GM19438 (cell line): Measurements from ENCODE around the gene QSOX1.

Source experiments
- ATAC-seq: cut with Tn5 transposase; IDR thresholded peaks from one replicate; pipeline ENCODE4 v1.9.1; 2021; ENCODE audit warnings: low read depth; ENCODE audit not compliant: unreplicated experiment

The QSOX1 gene

GRCh38 chr1:180230791-180231505, 76.3 kb downstream of the QSOX1 start:
- ATAC-seq: no peak

DNA sequence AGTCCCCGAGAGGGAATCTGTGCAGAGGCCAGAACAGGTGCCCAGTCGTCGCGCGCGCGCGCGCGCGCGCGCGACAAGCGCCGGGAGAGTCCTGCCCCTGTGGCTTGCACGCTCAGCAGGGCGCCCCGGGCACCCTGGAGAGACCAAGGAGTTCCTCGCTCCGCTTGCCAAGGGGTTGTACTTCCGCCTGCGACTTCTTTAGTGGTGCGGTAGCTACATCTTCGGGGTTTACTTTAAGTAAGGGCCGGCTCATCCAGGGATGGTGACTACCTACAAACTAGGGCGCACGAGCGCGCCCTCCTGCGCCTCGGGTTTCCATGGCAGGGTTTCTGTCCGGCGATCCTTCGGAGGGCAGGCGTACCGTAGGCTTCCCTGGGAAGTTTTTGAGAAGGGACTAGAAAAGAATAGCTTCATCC, 76.8 kb downstream of the QSOX1 start:
- ATAC-seq: no peak

- no peak for ATAC-seq
Observed at GRCh38 chr1:180231936-180232335, 77.3 kb downstream of the QSOX1 start.

GRCh38 chr1:180232521-180233043, 77.9 kb downstream of the QSOX1 start:
- ATAC-seq: no peak

GRCh38 chr1:180233191-180234011, 78.7 kb downstream of the QSOX1 start:
- no peak for ATAC-seq

- ATAC-seq: no peak
Observed at GRCh38 chr1:180234369-180235076, 79.9 kb downstream of the QSOX1 start.

GRCh38 chr1:180235077-180235501, 80.4 kb downstream of the QSOX1 start:
- no peak for ATAC-seq

GRCh38 chr1:180235502-180236239, 81.0 kb downstream of the QSOX1 start:
- no peak for ATAC-seq

DNA sequence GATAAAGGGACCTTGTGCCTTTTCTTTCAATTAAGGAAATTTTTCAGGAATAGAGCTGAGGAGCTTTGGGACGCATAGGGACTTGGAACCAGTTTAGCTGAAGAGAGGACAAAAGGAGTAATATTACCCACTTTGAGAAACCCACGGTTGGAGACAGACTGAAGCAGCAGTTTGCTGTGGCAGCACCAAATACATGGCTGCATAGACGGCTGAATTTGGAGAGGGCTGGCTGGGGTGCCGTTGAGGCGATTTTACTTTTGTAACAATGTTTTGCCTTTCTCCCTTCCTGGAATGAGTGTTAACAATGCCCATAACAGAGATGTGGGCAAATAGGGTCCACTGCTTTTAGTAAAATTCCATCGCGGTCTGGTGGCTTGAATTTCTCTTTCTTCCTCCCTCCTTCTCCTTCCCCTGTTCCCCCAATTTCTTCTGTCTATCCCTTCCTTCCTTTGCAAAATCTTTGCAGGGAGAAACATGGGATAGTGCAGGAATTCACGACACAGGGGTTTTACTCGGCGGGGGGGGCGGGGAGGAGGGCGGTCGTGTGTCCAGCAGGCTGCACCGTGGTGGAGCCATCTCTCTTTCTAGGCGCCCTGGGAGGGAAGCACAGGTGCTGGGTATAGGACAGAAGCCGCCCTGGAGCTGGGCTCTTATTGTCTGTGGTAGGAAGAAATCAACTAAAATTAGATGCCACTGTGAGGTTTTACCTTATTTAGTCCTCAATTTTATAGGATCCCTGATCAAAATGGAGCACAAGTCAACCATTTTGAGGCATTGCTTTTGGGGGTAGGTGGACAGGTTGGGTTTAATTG, 82.2 kb downstream of the QSOX1 start:
- no peak for ATAC-seq

DNA sequence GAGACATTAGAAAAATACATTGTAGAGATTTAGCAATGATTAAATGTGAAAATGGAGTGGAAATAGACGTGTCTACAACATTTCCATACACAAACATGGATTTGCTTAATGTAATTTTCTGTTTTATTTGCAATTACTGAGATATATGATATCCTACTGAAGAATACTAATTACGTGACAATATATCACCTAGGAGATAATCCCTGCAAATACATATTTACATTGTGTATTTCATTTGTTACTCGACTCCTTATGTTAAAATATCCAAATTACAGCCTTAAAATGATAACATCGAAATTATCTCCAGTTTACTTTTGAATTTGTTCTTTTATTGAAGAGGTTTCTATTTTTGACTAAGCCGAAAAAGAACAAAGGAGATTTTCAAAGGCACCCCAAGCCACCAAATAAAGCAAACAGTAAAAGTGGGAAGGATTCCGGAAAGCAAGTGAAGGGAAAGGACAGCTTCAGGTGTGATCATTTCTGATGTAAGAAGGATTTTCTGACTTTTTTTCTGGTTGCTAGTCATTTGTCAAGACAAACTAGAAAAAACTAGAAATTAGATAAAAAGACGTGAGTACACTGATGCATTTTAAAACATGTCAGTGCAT, 83.3 kb downstream of the QSOX1 start:
- no peak for ATAC-seq

DNA sequence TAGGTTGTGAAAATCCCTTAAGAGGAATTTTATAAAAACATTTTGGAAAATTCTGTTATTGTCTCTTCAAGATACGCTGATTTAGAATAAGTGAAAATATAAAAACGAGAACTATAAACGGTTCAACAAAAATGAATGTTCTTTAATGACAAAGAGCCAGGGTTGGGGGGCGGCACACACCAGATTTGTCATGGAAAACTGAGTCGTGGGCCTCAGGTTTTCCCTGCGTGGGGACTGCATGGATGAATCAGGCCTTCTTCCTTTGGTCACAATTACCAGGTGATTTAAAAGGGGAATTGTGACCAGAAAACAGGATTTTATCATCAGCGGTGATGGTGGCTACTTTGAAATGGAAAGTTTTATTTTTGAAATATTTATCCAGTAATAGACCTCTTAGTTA, 84.0 kb downstream of the QSOX1 start:
- no peak for ATAC-seq

GRCh38 chr1:180239145-180240096, 84.8 kb downstream of the QSOX1 start:
- no peak for ATAC-seq

DNA sequence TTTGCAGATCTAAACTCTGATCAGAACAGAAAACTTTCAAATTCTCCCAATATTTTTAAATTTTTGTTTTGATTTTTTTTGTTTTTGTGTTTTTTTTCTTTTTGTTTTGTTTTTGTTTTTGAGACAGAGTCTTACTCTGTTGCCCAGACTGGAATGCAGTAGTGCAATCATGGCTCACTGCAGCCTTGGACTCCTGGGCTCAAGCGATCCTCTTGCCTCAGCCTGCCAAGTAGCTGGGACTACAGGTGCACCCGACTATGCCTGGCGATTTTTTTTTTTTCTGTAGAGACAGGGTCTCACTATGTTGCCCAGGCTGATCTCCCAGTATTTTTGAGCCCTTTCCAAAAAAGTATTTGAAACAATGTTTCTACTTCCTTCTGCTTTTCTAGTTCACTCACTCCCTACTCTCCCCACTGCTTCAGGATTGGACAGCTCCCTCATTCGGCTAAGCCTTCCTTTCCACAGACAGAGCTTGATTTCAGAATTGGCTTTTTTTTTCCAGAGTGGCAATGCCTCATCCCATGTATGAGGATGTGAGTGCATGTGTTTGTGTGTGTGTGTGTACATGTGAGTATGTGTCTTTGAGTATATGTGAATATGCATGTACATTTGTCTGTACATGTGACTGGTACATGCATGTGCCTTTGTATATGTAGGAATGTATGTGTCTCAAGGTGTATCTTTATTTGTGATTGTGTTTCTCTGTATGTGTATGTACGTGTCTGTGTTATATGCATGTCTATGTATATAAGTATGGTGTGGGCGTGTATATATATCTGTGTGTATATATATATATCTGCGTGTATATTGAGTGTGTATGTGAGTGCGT, 87.3 kb downstream of the QSOX1 start:
- no peak for ATAC-seq

DNA sequence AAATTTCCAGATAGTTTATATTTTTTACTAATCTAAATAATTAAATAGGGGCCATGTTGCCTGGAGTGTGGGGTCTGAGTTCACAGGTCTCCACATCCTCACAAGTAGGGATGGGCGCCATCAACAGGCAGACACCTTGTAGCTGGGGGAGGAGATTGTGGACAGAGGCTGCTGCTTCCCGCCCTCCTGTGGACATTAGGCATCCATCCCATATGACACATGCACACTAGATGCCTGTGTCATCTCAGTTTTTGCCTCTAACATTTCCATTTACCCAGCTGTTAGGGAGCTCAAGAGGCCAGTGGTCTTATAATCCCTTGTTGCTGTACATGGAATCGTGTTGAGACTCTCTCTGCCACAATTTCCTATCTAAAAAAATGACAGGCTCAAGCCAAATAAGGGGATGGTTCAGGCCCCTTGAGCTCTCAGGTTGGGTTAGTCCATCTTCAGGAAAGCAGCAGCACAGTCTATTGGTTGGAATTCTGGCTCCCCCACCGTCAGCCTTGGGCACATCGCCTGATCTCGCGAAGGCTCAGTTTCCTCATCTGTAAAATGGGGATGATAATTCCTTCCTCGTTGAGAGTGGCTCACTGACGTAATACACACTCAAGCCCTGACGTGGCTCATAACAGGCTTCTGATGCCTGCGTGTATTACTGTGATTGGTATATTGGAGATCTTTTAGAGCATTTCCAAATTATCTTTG, 89.0 kb downstream of the QSOX1 start:
- no peak for ATAC-seq

DNA sequence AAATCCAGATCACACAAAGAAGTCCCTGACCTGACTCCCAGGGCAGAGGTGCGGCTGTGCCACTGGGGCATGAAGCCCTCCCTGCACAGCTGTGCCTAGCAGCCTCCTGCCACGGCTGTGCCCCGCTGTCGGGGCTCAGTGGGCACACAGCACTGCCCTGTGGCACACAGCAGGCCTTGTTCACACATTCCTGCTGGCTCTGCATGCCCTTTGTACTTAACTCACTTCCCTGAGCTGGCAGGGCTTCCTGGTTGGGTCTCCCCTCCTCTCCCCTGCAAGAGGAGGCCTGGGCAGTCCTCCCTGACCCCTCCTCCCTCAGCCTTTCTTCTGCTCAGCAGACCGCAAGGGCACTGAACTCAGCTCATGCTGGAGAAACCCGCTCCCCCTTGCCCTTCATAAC, 90.2 kb downstream of the QSOX1 start:
- ATAC-seq: no peak

- no peak for ATAC-seq
Observed at GRCh38 chr1:180246579-180246978, 91.9 kb downstream of the QSOX1 start.

GRCh38 chr1:180247061-180247460, 92.4 kb downstream of the QSOX1 start:
- no peak for ATAC-seq
